UCSD-AML1 (cell line): ENCODE data around the gene PEX14.
A peak's percentile ranks its signal among the peaks of the same experiment; 100 is the strongest.

Source experiments
- DNase-seq: peaks from one replicate; lab custom pipeline; 2025; ENCODE audit not compliant: unreplicated experiment; lab: John Stamatoyannopoulos, UW

PEX14 gene

GRCh38 chr1:10677491-10678391 is 203.0 kb downstream of the PEX14 start:
- no peak for DNase-seq

- DNase-seq: no peak
These were observed 203.7 kb downstream of the PEX14 start for GRCh38 chr1:10678402-10678801.

GRCh38 chr1:10678852-10679251 is 204.1 kb downstream of the PEX14 start:
- no peak for DNase-seq

DNA sequence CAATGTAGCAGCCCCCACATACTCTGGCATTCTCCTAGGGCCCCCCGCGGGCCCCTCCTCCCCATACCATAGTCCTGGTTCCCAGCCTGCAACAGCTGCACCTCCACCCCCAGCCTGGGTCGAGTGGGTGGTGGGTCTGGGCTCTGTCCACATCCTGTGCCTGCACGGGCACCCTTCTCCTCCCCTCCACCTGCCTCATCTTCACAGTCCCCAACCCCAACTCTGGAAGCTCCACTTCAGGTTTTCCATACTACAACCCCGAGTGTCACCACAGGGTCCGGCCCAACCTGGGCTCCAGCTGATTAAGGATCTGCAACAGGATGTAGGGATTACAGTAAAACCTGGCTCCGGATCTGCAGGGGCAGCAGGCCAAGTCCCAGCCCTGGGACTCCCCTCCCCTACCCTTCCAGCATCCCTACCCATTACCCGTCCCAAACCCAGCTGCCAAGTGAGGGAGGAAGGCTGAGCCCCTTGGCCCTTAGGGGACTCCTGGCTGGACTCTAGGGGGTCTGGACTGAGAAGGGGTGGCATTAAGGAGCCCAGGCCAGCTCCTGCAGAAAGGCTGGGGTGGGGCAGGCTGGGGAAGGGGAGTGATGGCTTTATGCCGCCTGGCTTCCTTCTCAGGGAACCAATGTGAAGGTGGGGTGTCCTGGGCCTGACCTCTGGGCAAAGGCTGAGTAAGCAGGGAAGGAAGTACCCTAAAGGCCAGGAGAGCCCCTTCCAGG is 204.9 kb downstream of the PEX14 start:
- DNase-seq: peak; percentile 69
